C4-2B (cell line): ENCODE data around the gene TRIM8.

Experiments used
- CTCF ChIP-seq: fragments of 450-650 bp; conservative IDR thresholded peaks from 2 replicates; pipeline ENCODE4 v1.5.1; 2017; ENCODE audit warnings: mild to moderate bottlenecking
- ZFX ChIP-seq: fragments of 450-650 bp; IDR thresholded peaks from 2 replicates; pipeline ENCODE4 v1.6.1; 2017

- no peak for TF ChIP-seq CTCF
- TF ChIP-seq ZFX = no peak
Observed at GRCh38 chr10:102610441-102610887, 33.8 kb upstream of the TRIM8 start.
